ENCODE data around the gene RAB40C.

DNA sequence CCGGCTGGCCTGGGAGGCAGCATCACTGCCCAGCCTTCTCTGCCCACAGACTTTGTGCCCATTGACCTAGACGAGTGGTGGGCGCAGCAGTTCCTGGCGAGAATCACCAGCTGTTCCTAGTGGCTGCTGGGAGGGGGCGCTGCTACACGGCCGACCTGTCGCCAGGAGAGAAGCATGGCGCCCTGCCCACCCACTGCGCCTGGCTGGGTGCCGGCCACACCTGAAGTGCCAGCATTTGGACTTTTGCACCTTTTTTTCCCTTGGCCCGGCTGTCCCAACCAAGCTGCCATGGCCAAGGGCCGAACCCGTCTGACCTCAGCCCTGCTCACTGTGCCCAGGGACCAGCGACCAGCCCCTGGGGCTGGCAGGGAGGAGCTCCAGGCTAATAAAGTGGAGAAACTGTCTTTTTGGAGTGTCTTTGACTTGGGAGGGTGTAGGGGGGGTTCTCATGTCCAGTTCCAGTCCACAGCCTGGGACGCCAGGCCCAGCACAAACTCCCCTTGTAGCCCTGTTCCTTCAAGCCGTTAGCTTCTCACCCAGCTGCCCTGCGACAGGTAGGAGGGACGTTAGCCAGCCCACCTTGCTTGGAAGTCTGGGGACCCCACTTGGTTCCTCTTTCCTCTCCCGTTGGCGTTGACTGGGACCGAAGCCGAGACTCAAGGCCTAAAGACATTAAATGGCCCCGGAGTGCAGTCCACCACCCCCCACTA is 58.4 kb downstream of the RAB40C start:
- peak; percentile 84; the same call in 1 of the 2 replicates for TF ChIP-seq CTCF (IDR thresholded peaks at IDR 0.05)
- no peak for TF ChIP-seq POLR2AphosphoS5 (IDR thresholded peaks at IDR 0.05; ENCODE audit: low read depth, low read length)
- TF ChIP-seq, protein P1, sequence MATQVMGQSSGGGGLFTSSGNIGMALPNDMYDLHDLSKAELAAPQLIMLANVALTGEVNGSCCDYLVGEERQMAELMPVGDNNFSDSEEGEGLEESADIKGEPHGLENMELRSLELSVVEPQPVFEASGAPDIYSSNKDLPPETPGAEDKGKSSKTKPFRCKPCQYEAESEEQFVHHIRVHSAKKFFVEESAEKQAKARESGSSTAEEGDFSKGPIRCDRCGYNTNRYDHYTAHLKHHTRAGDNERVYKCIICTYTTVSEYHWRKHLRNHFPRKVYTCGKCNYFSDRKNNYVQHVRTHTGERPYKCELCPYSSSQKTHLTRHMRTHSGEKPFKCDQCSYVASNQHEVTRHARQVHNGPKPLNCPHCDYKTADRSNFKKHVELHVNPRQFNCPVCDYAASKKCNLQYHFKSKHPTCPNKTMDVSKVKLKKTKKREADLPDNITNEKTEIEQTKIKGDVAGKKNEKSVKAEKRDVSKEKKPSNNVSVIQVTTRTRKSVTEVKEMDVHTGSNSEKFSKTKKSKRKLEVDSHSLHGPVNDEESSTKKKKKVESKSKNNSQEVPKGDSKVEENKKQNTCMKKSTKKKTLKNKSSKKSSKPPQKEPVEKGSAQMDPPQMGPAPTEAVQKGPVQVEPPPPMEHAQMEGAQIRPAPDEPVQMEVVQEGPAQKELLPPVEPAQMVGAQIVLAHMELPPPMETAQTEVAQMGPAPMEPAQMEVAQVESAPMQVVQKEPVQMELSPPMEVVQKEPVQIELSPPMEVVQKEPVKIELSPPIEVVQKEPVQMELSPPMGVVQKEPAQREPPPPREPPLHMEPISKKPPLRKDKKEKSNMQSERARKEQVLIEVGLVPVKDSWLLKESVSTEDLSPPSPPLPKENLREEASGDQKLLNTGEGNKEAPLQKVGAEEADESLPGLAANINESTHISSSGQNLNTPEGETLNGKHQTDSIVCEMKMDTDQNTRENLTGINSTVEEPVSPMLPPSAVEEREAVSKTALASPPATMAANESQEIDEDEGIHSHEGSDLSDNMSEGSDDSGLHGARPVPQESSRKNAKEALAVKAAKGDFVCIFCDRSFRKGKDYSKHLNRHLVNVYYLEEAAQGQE (IDR thresholded peaks at IDR 0.05; ENCODE audit: insufficient read depth in 1 of 2, low read depth in 2 of 2, low read length in 1 of 2): no peak
- TF ChIP-seq TCF7L2 (IDR thresholded peaks at IDR 0.05; ENCODE audit: low read depth, low read length): no peak
- TF ChIP-seq SIN3A (IDR thresholded peaks at IDR 0.05; ENCODE audit: borderline replicate concordance, insufficient read depth, low read depth, low read length): no peak
